ENCODE results near the gene MOCOS. TPM values are rescaled to one million over a fixed set of nuclear protein-coding genes. Genes with fewer than 3 reads are reported as not detected.
"Not testable (repeated sequence)": the region's sequence is repeated elsewhere in the genome, so short reads cannot be mapped to it uniquely, and the experiment has no call there.

MOCOS gene
- polyA plus RNA-seq, 6 donors from 2014 or later = 0.08 TPM; not detected in 5

DNA sequence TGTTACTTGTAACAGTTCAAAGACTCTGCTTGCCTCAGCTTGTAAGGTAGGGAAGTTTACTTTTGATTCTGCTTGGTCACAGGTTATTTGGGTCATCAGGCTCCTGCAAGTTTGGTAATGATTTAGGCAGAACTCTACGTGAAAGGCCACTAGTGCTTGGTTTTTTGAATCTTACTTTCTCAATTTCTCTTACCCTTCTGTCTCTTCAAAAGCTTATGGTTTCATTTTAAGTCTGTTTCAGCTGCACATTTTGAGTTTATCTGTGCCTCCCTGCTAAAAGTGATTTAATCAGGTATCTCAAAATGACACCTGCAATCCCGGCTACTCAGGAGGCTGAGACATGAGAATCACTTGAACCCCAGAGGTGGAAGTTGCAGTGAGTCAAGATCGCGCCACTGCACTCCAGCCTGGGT lies 26.3 kb upstream of the MOCOS start:
- Mint-ChIP-seq H3K36me3 (peaks cover 11 to 58% of the 10 kb centered on the region in 2 donors), H3K4me3 (no peak overlapping the region)

DNA sequence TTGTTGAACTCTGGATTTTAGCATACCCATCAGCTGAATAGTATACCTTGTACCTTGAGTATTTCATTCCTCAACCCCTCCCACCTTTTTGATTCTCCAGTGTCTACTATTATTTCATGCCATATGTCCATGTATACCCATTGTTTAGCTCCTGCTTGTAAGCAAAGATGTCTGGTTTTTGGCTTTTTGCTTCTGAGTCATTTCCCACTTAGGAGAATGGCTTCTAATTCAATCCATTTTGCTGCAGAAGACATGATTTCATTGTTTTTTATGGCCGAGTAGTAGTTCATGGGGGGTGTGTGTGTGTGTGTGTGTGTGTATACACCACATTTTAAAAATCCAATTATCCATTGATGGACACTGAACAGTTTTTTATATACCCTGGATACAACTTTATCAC lies 24.3 kb upstream of the MOCOS start:
- ATAC-seq (ENCODE audit: low read depth in 2 of 2) (no peak), DNase-seq (no peak)
- Mint-ChIP-seq H3K36me3 (peaks cover 2 to 56% of the 10 kb centered on the region in 2 donors), H3K27ac (no peak overlapping the region), H3K9me3 (no peaks in the 10 kb centered on the region), H3K27me3 (no peaks in the 10 kb centered on the region), H3K4me1 (peaks cover 5 to 7% (median 7%) of the 10 kb centered on the region in 3 donors), H3K4me3 (no peak overlapping the region)

More for the DNA sequence above, 26.3 kb upstream of the MOCOS start:
- ATAC-seq (ENCODE audit: low read depth in 2 of 2) (no peak), DNase-seq (no peak)
- Mint-ChIP-seq H3K9me3 (no peaks in the 10 kb centered on the region), H3K27me3 (no peaks in the 10 kb centered on the region), H3K27ac (no peak overlapping the region), H3K4me1 (peaks cover 14 to 18% (median 14%) of the 10 kb centered on the region in 3 donors)

DNA sequence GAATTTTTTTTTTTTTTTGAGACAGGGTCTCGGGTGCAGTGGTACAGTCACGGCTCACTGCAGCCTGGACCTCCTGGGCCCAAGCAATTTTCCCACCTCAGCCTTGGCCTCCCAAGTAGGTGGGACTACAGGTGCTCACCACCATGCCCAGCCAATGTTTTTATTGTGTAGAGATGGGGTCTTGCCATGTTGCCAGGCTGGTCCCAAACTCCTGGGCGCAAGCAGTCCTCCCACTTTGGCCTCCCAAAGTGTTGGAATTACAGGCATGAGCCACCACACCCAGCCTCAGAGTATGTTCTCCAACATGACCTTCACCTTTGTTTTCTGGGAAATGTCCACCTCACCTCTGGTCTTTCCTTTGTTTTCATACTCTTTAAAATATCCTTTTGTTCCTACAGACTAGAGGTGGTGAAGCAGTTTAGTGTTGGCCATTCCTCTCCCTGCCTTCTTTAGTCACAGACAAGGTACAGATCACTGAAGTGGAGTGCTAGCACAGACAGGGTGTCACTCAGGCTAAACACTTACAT lies 19.5 kb upstream of the MOCOS start:
- no peaks in the 10 kb centered on the region for H3K4me1 Mint-ChIP-seq
- H3K27ac Mint-ChIP-seq = no peak overlapping the region
- DNase-seq (no peak), ATAC-seq (ENCODE audit: low read depth in 2 of 2) (no peak)
- H3K36me3 Mint-ChIP-seq = peaks cover 15 to 34% of the 10 kb centered on the region in 2 donors
- H3K27me3 Mint-ChIP-seq = no peaks in the 10 kb centered on the region
- no peak overlapping the region for H3K4me3 Mint-ChIP-seq
- H3K9me3 Mint-ChIP-seq = no peaks in the 10 kb centered on the region

DNA sequence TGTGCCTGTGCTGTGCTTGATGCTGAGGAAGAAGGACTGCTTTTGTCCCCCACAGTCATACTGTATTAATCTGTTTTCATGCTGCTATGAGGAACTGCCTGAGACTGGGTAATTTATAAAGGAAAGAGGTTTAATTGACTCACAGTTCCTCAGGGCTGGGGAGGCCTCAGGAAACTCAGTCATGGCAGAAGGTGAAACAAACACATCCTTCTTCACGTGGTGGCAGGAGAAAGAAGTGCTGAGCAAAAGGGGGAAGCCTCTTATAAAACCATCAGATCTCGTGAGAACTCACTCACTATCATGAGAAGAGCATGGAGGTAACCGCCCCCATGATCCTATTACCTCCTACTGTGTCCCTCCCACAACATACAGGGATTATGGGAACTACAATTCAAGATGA lies 19.0 kb upstream of the MOCOS start:
- H3K9me3 Mint-ChIP-seq; H3K4me1 Mint-ChIP-seq; ATAC-seq (ENCODE audit: low read depth in 2 of 2); H3K4me3 Mint-ChIP-seq; H3K27me3 Mint-ChIP-seq; DNase-seq: not testable (repeated sequence)
- H3K36me3 Mint-ChIP-seq = peaks cover 15 to 29% of the 10 kb centered on the region in 2 donors
- H3K27ac Mint-ChIP-seq = peak overlapping the region in 3 of 6 donors; percentile 63 to 80 (median 66)

DNA sequence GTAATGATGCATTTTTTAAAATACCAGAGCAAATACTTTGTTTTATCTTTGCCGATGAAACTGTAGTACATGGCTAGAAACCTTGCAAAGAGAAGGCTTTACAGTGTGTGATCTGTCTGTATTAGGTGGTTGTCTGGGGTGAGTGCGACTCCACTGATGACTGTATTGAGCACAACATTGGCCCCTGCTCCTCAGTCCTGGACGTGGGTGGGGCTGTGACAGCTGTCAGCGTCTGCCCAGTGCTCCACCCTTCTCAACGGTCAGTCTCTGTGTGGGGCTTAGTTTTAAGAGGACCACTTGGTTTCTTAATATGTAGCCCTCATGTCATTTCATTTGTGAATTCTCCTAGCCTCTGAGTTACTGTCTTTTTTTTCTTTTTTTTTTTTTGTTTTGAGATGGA lies 17.4 kb upstream of the MOCOS start:
- DNase-seq (no peak), ATAC-seq (ENCODE audit: low read depth in 2 of 2) (no peak)
- Mint-ChIP-seq H3K9me3 (no peaks in the 10 kb centered on the region), H3K4me3 (no peak overlapping the region), H3K4me1 (no peaks in the 10 kb centered on the region), H3K36me3 (peaks cover 15% of the 10 kb centered on the region in 2 donors), H3K27me3 (no peaks in the 10 kb centered on the region), H3K27ac (no peak overlapping the region)

DNA sequence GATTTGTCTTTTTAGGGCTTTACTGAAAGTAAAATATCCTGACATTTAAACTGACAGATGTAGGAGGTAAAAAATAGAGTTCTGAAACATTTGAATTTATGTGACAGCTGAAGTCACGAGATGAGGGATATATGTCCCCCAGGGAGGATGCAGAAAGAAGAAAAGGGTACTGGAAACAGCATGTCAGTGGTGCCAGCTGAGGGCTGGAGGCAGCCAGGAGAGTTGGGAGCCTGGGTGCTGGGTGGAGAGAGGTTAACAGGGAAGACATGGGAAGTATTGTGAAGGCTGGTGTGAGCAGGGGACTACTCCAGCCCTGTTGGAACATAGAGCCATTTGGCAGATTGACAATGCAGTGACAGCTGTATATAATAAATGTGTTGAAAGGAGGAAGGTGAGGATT lies 11.8 kb upstream of the MOCOS start:
- Mint-ChIP-seq H3K9me3 (no peaks in the 10 kb centered on the region), H3K4me1 (peaks cover 17 to 19% (median 18%) of the 10 kb centered on the region in 3 donors), H3K27me3 (no peaks in the 10 kb centered on the region), H3K36me3 (peaks cover 13 to 22% of the 10 kb centered on the region in 2 donors), H3K4me3 (peak overlapping the region in 1 of 8 donors; percentile 2), H3K27ac (peak overlapping the region in 2 of 6 donors; percentile 5 to 57)
- DNase-seq = no peak
- no peak for ATAC-seq (ENCODE audit: low read depth in 2 of 2)

DNA sequence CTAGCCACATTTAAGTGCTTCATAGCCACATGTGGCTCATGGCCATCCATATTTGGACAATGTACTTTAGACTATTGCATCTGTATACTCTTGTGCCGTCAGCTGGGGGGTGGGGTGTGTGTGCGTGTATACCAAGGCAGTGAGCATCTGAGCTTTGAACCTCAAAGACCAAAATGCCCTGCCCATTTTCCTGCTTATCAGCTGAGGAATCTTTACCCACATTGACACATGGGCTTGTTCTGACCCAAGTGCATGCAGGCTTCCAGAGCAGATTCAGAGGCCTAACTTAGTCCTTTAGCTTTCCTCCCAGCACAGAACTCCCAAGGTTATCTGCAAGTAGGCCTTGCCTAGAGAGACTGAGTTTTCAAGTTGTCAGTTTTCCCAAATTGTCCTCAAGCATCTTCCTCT lies 11.1 kb upstream of the MOCOS start:
- Mint-ChIP-seq H3K36me3 (peaks cover 13 to 16% of the 10 kb centered on the region in 2 donors), H3K9me3 (no peaks in the 10 kb centered on the region), H3K4me1 (peaks cover 21 to 22% (median 21%) of the 10 kb centered on the region in 3 donors), H3K27me3 (no peaks in the 10 kb centered on the region), H3K4me3 (no peak overlapping the region), H3K27ac (no peak overlapping the region)
- DNase-seq (no peak), ATAC-seq (ENCODE audit: low read depth in 2 of 2) (no peak)

DNA sequence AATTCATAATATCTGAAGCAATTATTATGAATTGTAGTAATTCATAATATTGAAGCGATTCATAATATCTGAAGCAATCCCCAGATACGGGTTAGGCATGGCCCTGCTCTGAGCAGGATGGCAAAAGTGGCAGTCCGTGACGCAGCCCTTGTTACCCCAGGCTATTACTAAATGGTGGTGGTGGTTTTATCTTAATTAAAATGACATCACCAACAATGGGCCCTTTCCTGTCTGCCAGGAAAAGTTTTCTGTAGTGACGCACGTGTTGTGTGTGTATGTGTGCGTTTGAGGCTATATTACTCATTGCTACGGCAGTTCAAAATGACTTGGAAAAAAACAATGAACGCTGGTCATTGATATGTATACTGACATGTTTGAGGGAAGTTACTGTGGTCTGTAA lies 10.6 kb upstream of the MOCOS start:
- H3K9me3 Mint-ChIP-seq = no peaks in the 10 kb centered on the region
- H3K27ac Mint-ChIP-seq = peak overlapping the region in 1 of 6 donors; percentile 59
- no peak for DNase-seq
- no peak for ATAC-seq (ENCODE audit: low read depth in 2 of 2)
- H3K4me3 Mint-ChIP-seq = no peak overlapping the region
- peaks cover 21 to 24% (median 22%) of the 10 kb centered on the region in 3 donors for H3K4me1 Mint-ChIP-seq
- H3K27me3 Mint-ChIP-seq = no peaks in the 10 kb centered on the region
- H3K36me3 Mint-ChIP-seq = peaks cover 13 to 16% of the 10 kb centered on the region in 2 donors

DNA sequence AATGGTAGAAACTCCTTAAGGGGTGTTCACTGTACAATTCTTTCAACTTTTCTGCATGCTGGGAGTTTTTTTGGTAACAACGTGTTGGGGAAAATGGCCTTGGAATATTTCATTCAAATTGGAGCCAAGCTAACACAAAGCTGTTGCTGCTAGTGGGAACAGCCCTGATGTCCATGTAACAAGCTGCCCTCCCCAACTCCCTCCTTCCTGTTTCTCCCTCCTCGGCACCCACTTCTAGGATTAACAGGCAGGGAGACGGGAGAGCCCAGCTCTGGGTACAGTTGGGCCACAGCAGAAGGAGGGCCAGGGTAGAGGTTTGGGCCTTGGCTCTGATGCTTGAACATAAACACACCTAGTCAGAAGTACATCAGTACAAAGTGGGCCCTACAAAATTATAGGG lies 9.4 kb upstream of the MOCOS start:
- Mint-ChIP-seq H3K4me3 (no peak overlapping the region), H3K4me1 (peaks cover 21 to 27% (median 22%) of the 10 kb centered on the region in 3 donors), H3K27ac (peak overlapping the region in 3 of 6 donors; percentile 39 to 81 (median 76)), H3K9me3 (no peaks in the 10 kb centered on the region), H3K27me3 (no peaks in the 10 kb centered on the region), H3K36me3 (peaks cover 10 to 16% of the 10 kb centered on the region in 2 donors)
- DNase-seq = no peak
- no peak for ATAC-seq (ENCODE audit: low read depth in 2 of 2)

DNA sequence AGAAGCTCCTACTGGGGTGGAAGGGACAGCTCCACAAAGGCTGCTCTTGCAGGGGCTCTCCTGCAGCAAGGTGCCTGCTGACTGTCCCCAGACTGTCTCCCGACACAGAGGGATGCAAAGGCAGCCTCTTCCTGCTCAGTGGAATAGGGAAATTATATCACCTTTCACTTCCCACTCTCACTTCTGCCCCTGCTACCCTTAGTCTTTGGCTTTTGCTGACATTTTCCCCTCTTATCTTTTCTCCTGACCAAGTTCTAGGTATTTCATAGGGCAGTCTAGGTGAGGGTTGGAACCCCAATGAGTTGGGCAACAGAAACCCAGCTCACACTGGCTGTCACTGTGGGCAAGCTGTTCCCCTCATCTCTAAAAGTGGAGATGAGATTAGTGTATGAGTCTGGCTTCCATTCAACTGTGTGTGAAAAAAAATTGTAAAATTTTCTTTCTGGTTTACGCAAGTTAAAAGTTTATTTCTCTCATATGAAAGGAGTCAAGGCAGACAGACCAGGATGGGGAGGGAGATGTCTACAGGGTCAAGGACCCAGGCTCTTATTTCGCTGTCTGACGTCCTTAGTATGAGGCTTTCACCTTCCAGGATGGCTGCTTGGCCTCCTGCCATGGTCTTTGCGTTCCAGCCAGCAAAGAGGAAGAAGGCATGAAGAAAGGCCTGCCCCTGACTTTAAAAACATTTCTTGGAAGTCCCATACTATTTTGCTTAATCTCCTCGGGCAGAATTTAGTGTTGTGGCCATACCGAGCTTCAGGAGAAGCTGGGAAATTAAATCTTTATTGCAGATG lies 7.5 kb upstream of the MOCOS start:
- DNase-seq (no peak), ATAC-seq (ENCODE audit: low read depth in 2 of 2) (peak; percentile 56 to 69)
- peak overlapping the region in 1 of 8 donors; percentile 67 for H3K4me3 Mint-ChIP-seq
- H3K9me3 Mint-ChIP-seq = no peaks in the 10 kb centered on the region
- H3K36me3 Mint-ChIP-seq = peaks cover 10 to 16% of the 10 kb centered on the region in 2 donors
- H3K27me3 Mint-ChIP-seq = no peaks in the 10 kb centered on the region
- peak overlapping the region in 4 of 6 donors; percentile 21 to 80 (median 54) for H3K27ac Mint-ChIP-seq
- H3K4me1 Mint-ChIP-seq = peaks cover 22 to 27% (median 25%) of the 10 kb centered on the region in 3 donors

DNA sequence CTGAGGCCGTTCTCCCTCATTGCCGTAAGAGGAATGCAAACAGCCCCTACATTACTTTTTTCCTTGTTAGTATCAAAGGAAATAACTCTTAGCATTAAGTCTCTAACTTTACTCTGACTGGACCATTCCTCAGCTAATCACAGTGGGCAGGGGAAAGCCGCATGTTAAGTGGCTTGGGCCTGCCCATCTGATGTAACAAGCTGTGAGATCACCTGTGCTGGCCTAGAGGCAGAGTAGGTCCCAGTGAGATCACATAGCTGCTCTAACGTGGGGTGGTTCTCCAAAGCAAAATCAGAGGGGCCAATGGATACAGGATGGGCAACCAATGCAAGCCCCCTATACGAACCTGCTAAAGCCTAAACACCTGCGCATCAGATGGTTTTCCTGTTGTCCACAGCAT lies 5.9 kb upstream of the MOCOS start:
- Mint-ChIP-seq H3K27me3 (peaks cover 0 to 3% (median 3%) of the 10 kb centered on the region in 3 donors), H3K36me3 (peaks cover 0 to 8% of the 10 kb centered on the region in 2 donors), H3K27ac (peak overlapping the region in 2 of 6 donors; percentile 12 to 67), H3K4me3 (no peak overlapping the region), H3K9me3 (no peaks in the 10 kb centered on the region), H3K4me1 (peaks cover 33 to 38% (median 34%) of the 10 kb centered on the region in 3 donors)
- DNase-seq (no peak), ATAC-seq (ENCODE audit: low read depth in 2 of 2) (no peak)

DNA sequence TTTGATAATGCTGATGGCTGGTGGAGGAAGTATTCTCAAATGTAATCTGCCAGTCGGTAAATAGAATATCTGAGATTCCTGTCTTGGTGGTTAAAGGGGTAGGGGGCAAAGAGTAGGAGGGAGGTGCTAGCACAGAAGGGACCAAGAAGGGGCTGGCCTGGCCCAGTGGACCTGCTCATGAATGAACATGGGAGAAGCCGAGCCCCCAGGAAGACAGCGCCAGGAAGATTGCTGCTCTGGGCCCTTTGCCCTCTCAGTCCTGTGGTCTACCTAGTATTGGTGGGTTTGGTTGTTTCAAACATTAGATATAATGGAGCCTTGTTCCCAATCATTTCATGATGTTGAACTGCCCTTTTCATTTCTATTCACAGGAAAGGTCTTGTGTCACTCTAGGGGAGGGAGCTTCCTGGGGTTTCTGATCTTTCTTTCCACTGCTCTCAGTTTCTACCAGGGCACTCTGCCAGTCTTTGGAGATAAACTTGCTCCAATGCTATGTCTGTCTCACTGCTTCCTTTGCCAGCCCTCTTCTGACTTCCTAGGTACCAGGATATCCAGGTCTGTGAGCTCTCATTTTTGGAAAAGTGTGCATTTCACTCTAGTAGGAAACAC lies 5.3 kb upstream of the MOCOS start:
- H3K27ac Mint-ChIP-seq = peak overlapping the region in 1 of 6 donors; percentile 12
- peaks cover 35 to 44% (median 36%) of the 10 kb centered on the region in 3 donors for H3K4me1 Mint-ChIP-seq
- no peak for DNase-seq
- ATAC-seq (ENCODE audit: low read depth in 2 of 2) = no peak
- peaks cover 0 to 6% of the 10 kb centered on the region in 2 donors for H3K36me3 Mint-ChIP-seq
- no peaks in the 10 kb centered on the region for H3K9me3 Mint-ChIP-seq
- peaks cover 0 to 5% (median 3%) of the 10 kb centered on the region in 3 donors for H3K27me3 Mint-ChIP-seq
- no peak overlapping the region for H3K4me3 Mint-ChIP-seq

DNA sequence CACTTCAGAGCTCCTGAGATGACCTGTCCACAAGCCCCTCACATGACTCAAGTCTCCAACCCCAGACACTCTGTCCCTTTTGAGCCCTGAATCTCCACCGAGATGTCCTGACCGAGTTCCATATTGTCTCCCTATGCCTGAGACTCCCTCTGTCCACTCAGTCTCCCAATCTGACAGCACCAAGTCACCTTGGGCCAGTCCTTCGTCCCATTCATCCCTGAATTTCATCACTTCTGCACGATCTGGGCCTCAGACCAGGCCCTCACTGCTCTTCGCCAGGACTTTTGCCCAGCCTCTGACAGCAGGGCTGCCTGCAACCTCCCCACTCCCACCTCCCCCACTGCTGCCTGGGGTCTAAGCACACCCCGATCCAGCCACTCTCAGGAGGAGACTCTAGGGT lies 4.3 kb upstream of the MOCOS start:
- Mint-ChIP-seq H3K4me1 (peaks cover 32 to 51% (median 36%) of the 10 kb centered on the region in 3 donors), H3K27ac (peak overlapping the region in 1 of 6 donors; percentile 48), H3K36me3 (no peaks in the 10 kb centered on the region), H3K27me3 (peaks cover 1 to 9% (median 4%) of the 10 kb centered on the region in 3 donors), H3K4me3 (no peak overlapping the region), H3K9me3 (no peaks in the 10 kb centered on the region)
- no peak for DNase-seq
- ATAC-seq (ENCODE audit: low read depth in 2 of 2) = no peak
